Gastroesophageal sphincter (tissue), 4 donors: ENCODE data around the gene SNX32. TPM values are rescaled to one million over a fixed set of nuclear protein-coding genes. Genes with fewer than 3 reads are reported as not detected.

Experiments used
- ATAC-seq: fragments of 150-250 bp; one replicate; pipeline ENCODE4 v1.9.1; 2016; ENCODE audit warnings: mild to moderate bottlenecking, moderate library complexity
- H3K27ac ChIP-seq, 4 donors: fragments of 200-600 bp; sonication (generic) in 3 of 4; 1 replicate in 3 of 4; 2 replicates in 1 of 4; pipeline ENCODE4 v1.5.1; 2016 to 2019
- H3K27me3 ChIP-seq: fragments of 200-600 bp; sonication (generic); one replicate; pipeline ENCODE4 v1.5.1; 2019
- H3K36me3 ChIP-seq, 2 donors: fragments of 200-600 bp; sonication (generic); one replicate each; pipeline ENCODE4 v1.5.1; 2019; ENCODE audit warnings: control low read depth in 1 of 2
- H3K4me1 ChIP-seq, 3 donors: fragments of 200-600 bp; sonication (generic); 1 replicate in 2 of 3; 2 replicates in 1 of 3; pipeline ENCODE4 v1.5.1; 2016 to 2019; ENCODE audit warnings: control low read depth in 2 of 3
- H3K4me3 ChIP-seq, 2 donors: fragments of 200-600 bp; sonication (generic); one replicate each; pipeline ENCODE4 v1.5.1; 2019; ENCODE audit warnings: mild to moderate bottlenecking in 1 of 2, moderate library complexity in 1 of 2
- H3K9me3 ChIP-seq, 3 donors: fragments of 200-600 bp; sonication (generic); one replicate each; pipeline ENCODE4 v1.5.1; 2017 to 2019; ENCODE audit warnings: control low read depth in 2 of 3
- CTCF ChIP-seq, 4 experiments: fragments of 200-600 bp in 2 of 4; fragments of 450-650 bp in 2 of 4; sonication (generic) in 1 of 4; IDR thresholded peaks; one replicate each; pipeline ENCODE4 v1.5.1; 2017 to 2019; ENCODE audit warnings: antibody characterized with exemption in 4 of 4, mild to moderate bottlenecking in 2 of 4, moderate library complexity in 2 of 4
- EP300 ChIP-seq: sonication (generic); formaldehyde crosslinking; IDR thresholded peaks from one replicate; pipeline ENCODE4 v1.6.1; 2017; ENCODE audit warnings: antibody characterized with exemption, mild to moderate bottlenecking
- POLR2A ChIP-seq, 2 donors: fragments of 450-650 bp; IDR thresholded peaks; one replicate each; pipeline ENCODE4 v1.6.1; 2017; ENCODE audit warnings: antibody characterized with exemption in 2 of 2, mild to moderate bottlenecking in 2 of 2, moderate library complexity in 1 of 2
- POLR2AphosphoS5 ChIP-seq: sonication (generic); formaldehyde crosslinking; IDR thresholded peaks from one replicate; pipeline ENCODE4 v1.6.1; 2017; ENCODE audit warnings: antibody characterized with exemption
- WGBS, 2 donors: methylation state at CpG; one replicate each; pipeline ENCODE4 v1.1.5; 2018; ENCODE audit warnings: low coverage in 1 of 2; 5-methylcytosine and 5-hydroxymethylcytosine counted together
- total RNA-seq, 4 donors: library from RNA; depleted of rRNA; stranded (reverse); fragments of >200 nt; gene quantifications; one replicate each; pipeline ENCODE4 v1.1.0, GENCODE V29; 2016

Gene SNX32
- total RNA-seq, 4 donors from 2014 or later, result 0.13 TPM; not detected in 3

GRCh38 chr11:65851811-65852507 is 18.2 kb downstream of the SNX32 start:
- 76 to 80% methylated on average over 6 of the region's 10 CpGs for WGBS, 2 donors
- Histone ChIP-seq H3K4me1 (peaks cover 0 to 52% (median 13%) of the 10 kb centered on the region in 3 donors), H3K9me3 (peaks cover 0 to 10% (median 0%) of the 10 kb centered on the region in 3 donors), H3K27ac (no peak overlapping the region), H3K36me3 (peaks cover 0 to 60% of the 10 kb centered on the region in 2 donors), H3K27me3 (no peaks in the 10 kb centered on the region), H3K4me3 (no peak overlapping the region)
- no peak for TF ChIP-seq POLR2A (IDR thresholded peaks at IDR 0.05)
- TF ChIP-seq CTCF (IDR thresholded peaks at IDR 0.05), result no peak
- TF ChIP-seq EP300, result no peak
- no peak for TF ChIP-seq POLR2AphosphoS5
- ATAC-seq, result no peak

GRCh38 chr11:65852508-65853245 is 18.9 kb downstream of the SNX32 start:
- H3K36me3 ChIP-seq, result peaks cover 0 to 60% of the 10 kb centered on the region in 2 donors
- no peak overlapping the region for H3K4me3 ChIP-seq
- H3K27me3 ChIP-seq, result no peaks in the 10 kb centered on the region
- ATAC-seq, result no peak
- H3K4me1 ChIP-seq, result peaks cover 0 to 52% (median 13%) of the 10 kb centered on the region in 3 donors
- no peak for TF ChIP-seq EP300
- no peak for TF ChIP-seq CTCF (IDR thresholded peaks at IDR 0.05)
- TF ChIP-seq POLR2AphosphoS5, result no peak
- no peak for TF ChIP-seq POLR2A (IDR thresholded peaks at IDR 0.05)
- H3K27ac ChIP-seq, result no peak overlapping the region
- WGBS, 2 donors, result no CpG with 5 or more reads among the region's 33 CpGs
- H3K9me3 ChIP-seq, result peaks cover 0 to 10% (median 0%) of the 10 kb centered on the region in 3 donors

- TF ChIP-seq POLR2AphosphoS5 (no peak), EP300 (no peak), CTCF (IDR thresholded peaks at IDR 0.05) (no peak), POLR2A (IDR thresholded peaks at IDR 0.05) (no peak)
- peaks cover 0 to 53% (median 13%) of the 10 kb centered on the region in 3 donors for H3K4me1 ChIP-seq
- H3K27me3 ChIP-seq, result no peaks in the 10 kb centered on the region
- no peak overlapping the region for H3K4me3 ChIP-seq
- peaks cover 0 to 60% of the 10 kb centered on the region in 2 donors for H3K36me3 ChIP-seq
- ATAC-seq, result no peak
- whole genome bisulfite sequencing, 2 donors, result 17 to 100% methylated on average over 1 of the region's 6 CpGs
- peaks cover 0 to 10% (median 0%) of the 10 kb centered on the region in 3 donors for H3K9me3 ChIP-seq
- H3K27ac ChIP-seq, result no peak overlapping the region
Observed at GRCh38 chr11:65853246-65853979, 19.6 kb downstream of the SNX32 start.

- 69% methylated on average over 2 of the region's 4 CpGs; no CpG with 5 or more reads in 1 of the 2 donors for WGBS, 2 donors
- Histone ChIP-seq H3K27ac (no peak overlapping the region), H3K4me3 (no peak overlapping the region), H3K36me3 (peaks cover 0 to 60% of the 10 kb centered on the region in 2 donors), H3K9me3 (peaks cover 0 to 10% (median 0%) of the 10 kb centered on the region in 3 donors), H3K27me3 (no peaks in the 10 kb centered on the region), H3K4me1 (peaks cover 0 to 61% (median 13%) of the 10 kb centered on the region in 3 donors)
- TF ChIP-seq CTCF (IDR thresholded peaks at IDR 0.05) (no peak), POLR2A (IDR thresholded peaks at IDR 0.05) (no peak), POLR2AphosphoS5 (no peak), EP300 (no peak)
- no peak for ATAC-seq
Observed at GRCh38 chr11:65854161-65854592, 20.4 kb downstream of the SNX32 start.
